Fibroblast of skin of left biceps (primary cell): ENCODE measurements around the gene MTFR1L.

ENCODE experiments used
- DNase-seq, 2 experiments: peaks; one replicate each; pipeline ENCODE4 v3.0.0-alpha.2; 2013; ENCODE audit warnings: low read depth in 2 of 2

The MTFR1L gene

GRCh38 chr1:25819491-25820246, at the start of gene MTFR1L:
MTFR1L (plus strand) TSS chr1:25819954; CDS start chr1:25823105, 3,151 bp downstream.
- peak in 1 of 2 experiments; percentile 36 for DNase-seq

- DNase-seq: no peak
Measured at GRCh38 chr1:25770541-25771220, 49.1 kb upstream of the MTFR1L start.

GRCh38 chr1:25771221-25772114, 48.3 kb upstream of the MTFR1L start:
- no peak for DNase-seq

- DNase-seq: no peak
Measured at GRCh38 chr1:25772164-25772563, 47.6 kb upstream of the MTFR1L start.

- DNase-seq: no peak
Measured at GRCh38 chr1:25772692-25773245, 47.0 kb upstream of the MTFR1L start.

- no peak for DNase-seq
Measured at GRCh38 chr1:25773441-25774125, 46.2 kb upstream of the MTFR1L start.

GRCh38 chr1:25774206-25774803, 45.4 kb upstream of the MTFR1L start:
- DNase-seq: no peak

GRCh38 chr1:25774921-25775771, 44.6 kb upstream of the MTFR1L start:
- no peak for DNase-seq

- DNase-seq: no peak
Measured at GRCh38 chr1:25779388-25779787, 40.4 kb upstream of the MTFR1L start.

- DNase-seq: no peak
Measured at GRCh38 chr1:25779894-25780293, 39.9 kb upstream of the MTFR1L start.

- no peak for DNase-seq
Measured at GRCh38 chr1:25780318-25781129, 39.2 kb upstream of the MTFR1L start.

GRCh38 chr1:25781130-25781433, 38.7 kb upstream of the MTFR1L start:
- DNase-seq: no peak

GRCh38 chr1:25782608-25783201, 37.0 kb upstream of the MTFR1L start:
- no peak for DNase-seq

GRCh38 chr1:25784575-25785051, 35.1 kb upstream of the MTFR1L start:
- DNase-seq: no peak

GRCh38 chr1:25785333-25786067, 34.3 kb upstream of the MTFR1L start:
- DNase-seq: no peak

GRCh38 chr1:25786887-25787759, 32.6 kb upstream of the MTFR1L start:
- no peak for DNase-seq

- no peak for DNase-seq
Measured at GRCh38 chr1:25787760-25788166, 32.0 kb upstream of the MTFR1L start.
